GM21528 (cell line): ENCODE measurements around the gene TSFM.
A peak's percentile ranks its signal among the peaks of the same experiment; 100 is the strongest.

Experiments used
- ATAC-seq: cut with Tn5 transposase; IDR thresholded peaks from one replicate; pipeline ENCODE4 v1.9.1; 2021; ENCODE audit warnings: mild to moderate bottlenecking, moderate library complexity; ENCODE audit not compliant: unreplicated experiment, low FRiP score

Gene TSFM

DNA sequence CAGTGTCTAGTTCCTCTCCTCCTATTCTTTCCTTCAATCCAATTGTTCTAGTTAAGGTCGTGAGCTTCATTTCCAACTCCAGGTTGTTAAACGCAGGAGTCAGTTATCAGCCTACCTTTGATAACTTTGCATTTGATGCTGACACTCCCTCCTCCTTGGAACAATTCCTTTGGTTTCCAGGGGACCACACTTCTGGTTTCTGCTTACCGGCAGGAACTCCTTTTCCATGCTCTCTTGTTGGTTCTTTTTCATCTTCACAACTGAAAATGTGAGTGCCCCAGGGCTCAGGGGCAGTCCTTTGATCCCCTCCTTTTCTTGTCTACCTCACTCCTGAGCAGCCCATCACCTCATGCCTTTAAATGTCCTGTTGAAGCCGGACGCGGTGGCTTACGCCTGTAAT lies 5.2 kb upstream of the TSFM start:
- no peak for ATAC-seq

DNA sequence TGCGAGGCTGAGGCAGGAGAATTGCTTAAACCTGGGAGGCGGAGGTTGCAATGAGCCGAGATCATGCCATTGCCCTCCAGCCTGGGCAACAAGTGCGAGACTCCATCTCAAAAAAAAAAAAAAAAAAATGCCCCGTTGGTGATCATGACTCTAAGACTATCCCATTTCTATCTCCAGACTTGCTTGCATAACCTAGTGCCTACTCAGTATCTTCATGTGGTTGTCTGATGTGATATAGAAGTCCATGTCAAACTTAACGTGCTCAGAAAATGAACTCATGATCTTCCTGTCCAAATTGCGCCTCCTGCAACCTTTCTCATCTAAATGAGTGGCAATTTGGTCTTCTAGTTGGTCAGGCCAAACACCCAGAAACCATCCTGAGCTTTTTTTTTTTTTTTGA lies 4.7 kb upstream of the TSFM start:
- no peak for ATAC-seq

DNA sequence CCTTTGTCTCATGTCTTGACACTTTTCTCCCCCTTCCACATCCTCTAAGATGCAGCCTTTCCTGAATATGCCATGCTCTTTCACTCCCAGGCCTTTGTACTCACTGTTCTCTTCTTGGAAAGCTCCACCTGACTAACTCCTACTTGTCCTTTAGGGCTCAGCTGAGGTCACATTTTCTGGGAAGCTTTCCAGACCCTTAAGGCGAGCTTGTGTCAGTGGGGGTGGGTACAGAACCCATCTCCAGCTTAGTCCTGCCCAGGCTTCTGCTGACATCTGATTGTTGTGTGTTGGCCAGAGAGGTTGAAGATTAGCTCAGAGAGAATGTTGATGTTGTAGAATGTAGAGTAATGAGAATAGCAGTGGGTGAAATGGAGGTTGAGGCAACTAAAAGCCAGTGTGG lies 2.9 kb upstream of the TSFM start:
- no peak for ATAC-seq

DNA sequence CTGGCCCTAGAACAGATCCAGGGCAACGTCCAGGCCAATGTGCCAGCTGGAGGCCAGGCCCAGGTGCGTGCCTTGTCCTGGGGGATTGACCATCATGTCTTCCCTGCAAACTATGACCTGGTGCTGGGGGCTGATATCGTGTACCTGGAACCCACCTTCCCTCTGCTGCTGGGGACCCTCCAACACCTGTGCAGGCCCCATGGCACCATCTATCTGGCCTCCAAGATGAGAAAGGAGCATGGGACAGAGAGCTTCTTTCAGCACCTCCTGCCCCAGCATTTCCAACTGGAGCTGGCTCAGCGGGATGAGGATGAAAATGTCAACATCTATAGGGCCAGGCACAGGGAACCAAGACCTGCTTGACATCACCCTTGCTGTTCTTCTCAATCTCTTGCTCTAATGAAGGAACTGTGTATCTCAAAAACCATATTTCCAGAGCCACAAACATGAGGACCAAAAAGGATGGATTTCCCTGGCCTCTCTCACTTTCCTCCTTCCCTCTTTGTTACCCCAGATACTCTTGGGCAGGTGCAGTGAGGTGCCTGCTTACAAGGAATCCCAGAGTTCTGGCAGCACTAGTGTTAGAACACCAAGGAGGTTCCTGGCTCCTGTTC lies 2.2 kb upstream of the TSFM start:
- ATAC-seq: no peak

DNA sequence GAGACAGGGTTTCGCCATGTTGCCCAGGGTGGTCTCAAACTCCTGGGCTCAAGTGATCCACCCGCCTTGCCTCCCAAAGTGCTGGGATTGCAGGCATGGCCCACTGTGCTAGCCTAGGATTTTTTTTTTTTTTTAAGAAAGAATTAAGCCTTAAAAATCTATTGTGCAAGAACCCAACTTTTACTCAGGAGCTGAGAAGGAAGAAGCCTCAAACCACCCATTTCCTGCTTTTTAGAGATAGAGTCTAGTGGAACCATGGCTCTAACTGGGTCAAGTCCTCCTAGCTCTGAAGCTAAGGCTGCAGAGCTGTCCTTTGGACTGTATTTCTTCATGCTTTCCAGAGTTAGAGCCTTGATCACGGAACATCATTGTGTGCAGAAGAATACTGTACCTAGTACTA lies 1.3 kb upstream of the TSFM start:
- no peak for ATAC-seq

DNA sequence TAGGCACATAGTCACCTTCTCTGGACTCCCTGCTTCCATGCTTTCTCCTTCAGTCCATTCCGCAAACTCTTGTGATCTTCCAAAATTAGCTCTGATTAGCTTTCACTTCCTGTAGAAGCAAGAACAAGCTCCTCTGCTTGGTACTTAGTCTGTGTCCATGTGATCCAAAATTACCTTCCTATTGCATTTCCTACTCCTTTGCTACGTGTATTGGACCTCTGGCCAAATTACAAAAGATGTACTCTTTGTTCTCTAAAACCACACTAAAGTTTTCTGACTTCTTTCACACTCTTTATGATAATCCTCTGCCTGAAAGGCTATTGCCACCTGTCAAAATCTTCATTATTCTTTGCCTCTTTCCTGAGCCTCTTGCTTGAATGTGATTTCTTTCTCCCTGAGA lies 786 bp upstream of the TSFM start:
- no peak for ATAC-seq

DNA sequence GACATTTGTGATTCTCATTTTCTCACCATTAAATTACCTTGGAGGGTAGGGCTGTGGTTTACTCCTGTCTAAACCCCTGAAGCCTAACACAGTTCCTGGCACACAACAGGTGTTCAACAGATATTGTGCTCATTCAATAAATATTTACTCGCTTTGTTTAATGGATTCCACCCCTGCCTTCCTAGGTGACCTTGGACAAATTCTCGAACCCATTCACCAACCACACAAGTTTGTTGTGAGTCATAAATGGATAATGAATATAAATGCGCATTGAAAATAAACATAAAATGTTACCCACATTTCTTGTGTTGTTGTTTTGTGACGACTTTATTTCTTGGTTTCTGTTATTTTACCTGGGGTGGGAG lies 362 bp upstream of the TSFM start:
- peak; percentile 14 for ATAC-seq

DNA sequence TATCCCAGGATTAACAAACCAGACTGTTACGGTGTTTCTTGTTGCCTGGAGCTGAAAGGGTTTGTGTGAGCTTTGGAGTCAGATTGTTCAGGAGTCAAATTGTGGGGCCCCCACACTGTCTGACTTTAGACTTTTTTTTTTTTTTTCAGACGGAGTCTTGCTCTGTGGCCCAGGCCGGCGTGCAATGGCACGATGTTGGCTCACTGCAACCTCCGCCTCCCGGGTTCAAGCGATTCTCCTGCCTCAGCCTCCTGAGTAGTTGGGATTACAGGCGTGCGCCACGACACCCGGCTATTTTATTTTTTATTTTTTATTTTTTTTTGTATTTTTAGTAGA lies 847 bp downstream of the TSFM start:
- no peak for ATAC-seq

DNA sequence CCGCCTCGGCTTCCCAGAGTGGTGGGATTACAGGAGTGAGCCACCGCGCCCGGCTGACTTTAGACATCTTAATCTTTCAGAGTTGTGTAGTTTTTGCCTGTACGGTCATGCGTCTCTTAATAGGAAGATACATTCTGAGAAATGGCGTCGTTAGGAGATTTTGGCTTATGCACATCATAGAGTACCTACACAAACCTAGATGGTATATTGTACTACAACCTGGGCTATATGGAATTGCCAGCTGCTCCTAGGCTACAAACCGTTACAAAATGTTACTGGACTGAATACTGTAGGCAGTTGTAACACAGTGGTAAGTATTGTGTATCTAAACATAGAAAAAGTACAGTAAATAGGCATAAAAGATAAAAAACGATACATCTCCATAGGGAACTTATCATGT lies 1.3 kb downstream of the TSFM start:
- ATAC-seq: no peak

DNA sequence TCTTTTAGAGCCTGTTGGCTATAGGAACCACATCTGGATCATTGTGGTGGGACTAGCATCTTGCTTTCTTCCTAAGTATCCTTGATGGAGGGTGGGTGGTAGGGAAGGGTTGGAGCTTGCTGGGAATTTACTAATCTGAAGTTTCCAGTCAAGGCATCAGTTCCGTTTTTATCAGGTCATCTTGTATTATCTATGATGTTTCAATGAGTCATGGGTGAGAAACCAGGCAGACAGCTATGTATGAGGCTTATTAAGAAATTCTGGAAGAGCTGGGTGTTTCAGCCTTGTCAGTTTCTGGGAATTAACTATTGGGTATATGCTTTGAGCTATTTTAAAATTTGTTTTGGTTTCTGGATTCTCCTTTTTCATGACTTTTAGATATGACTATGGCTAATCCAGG lies 11.3 kb downstream of the TSFM start:
- ATAC-seq: no peak

DNA sequence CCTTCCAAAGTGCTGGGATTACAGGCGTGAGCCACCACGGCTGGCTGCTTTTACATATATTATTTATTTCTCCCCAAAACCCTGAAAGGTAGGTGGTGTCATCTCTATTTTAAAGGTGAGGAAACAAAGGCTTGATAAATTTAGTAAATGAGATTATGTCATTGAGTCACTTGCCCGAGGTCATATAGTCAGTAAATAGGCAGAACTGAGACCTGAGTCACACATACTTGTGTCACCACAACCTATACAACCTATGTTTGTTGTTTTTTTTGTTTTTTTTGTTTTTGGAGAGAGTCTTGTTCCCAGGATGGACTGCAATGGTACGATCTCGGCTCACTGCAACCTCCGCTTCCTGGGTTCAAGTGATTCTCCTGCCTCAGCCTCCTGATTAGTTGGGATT lies 12.8 kb downstream of the TSFM start:
- ATAC-seq: no peak

DNA sequence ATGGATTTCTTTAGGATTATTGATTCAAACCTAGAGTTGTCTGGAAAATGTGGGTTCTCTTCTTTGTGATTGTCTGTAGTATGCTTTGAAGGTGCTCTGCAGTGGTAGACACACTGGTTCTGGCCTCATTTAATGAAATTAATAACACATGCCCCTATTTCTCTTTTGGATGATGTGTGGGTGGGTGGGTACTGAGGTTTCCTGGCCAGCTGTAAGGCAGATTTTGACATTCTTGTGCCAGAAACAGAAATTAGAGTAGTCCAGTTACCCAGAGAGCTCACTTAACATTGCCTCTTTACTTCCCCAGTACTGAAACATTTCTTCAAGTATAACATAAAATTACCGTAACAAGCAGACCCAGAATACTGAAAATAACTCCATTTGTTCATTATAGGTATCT lies 14.4 kb downstream of the TSFM start:
- ATAC-seq: no peak

DNA sequence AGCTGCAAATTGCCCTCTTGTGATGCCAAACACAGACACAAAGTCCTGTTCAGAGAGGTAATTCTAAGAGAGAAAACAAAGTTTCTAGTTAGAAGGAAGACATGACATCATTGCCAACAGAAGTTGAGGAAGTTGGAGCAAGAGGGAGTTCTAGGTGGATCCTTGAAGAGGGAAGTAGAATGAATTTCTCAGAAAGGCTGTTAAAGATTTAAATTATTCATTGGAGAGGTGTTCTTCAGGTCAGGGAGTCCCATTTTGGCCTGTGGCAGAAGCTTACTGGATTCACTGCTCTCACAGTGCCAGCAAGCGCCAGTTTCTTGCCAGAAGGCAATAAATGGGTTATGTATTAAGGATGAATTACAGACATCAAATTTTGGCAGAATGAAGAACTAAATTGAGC lies 15.3 kb downstream of the TSFM start:
- no peak for ATAC-seq

DNA sequence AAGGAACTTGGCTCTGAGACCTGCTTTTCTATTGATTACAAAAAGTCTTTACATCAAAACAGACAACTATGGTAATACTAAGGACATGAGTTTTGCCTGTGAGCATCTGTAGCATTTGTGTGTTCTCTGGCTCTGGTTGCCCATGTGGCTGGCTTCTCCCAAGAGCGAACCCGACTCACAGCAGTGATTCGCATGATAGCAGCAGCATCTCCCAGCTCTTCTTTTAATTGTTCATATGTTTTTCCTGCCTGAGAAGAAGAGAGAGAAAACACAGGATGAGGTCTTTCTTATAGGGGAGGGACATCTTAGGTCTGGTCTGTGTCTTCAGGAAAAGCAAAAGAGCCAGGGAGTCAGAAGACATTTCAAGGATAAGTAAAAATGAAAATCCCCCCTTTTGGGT lies 18.4 kb downstream of the TSFM start:
- no peak for ATAC-seq

DNA sequence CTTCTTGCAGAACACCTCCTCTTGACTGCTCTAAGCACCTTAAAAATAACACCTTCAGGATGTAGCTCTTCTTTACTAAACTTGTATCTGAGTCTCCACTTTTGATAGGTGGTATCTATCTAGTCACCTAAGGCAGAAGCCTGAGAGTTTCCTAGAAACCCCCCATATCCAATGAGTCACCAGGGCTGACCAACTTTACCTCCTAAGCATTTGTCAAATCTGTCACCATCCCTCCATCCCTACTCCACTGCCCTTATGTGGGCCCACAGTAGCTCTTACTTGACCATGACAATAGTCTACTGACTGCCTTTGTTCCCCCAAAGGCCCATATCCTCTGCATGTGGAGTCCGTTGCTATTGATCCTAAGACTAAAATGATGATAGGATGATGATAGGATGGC lies 20.0 kb downstream of the TSFM start:
- no peak for ATAC-seq

DNA sequence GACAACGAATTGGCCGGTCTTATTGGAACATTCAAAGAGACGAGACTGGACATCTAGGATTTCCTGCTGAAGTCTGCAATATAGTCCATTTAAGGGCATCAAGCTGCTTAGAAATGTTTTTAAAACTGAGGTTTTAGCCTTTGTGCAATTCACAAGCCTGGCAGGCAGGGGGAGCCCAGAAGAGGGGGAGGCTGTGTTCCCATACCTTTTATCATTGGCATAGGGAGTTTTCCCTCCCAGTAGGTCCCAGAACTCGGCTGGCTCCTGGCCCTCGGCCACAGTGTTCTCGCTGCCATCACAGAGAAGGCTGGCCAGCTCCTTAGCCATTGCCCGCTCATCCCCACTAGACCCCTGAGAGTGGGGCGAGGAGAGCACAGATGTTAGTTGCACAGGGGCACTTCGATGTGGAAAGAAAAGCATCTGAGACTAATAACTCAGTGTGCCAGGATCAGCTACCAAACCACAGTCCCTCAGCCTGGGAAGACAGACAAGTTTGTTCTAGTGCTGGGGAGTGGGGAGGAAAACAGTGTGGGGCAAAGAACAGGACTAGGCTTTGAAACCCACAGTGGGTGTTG lies 20.8 kb downstream of the TSFM start:
- no peak for ATAC-seq

DNA sequence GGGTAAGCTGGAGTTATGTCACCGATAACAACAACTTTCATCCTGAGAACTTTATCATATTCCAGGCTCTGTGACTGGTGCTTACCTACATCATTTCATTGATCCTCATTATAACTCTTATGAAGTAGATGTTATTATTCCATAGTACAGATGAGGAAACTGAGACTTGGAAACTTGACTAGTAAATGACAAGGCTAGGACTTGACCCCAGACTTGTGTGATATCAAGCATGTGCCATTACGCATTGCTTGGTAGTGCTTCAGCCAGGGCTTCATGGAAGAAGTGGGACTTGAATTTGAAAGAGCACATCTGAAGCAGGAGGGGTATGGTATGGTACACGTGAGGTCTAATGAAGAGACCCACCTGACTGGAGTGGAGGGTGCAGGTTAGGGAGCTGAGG lies 24.1 kb downstream of the TSFM start:
- no peak for ATAC-seq

DNA sequence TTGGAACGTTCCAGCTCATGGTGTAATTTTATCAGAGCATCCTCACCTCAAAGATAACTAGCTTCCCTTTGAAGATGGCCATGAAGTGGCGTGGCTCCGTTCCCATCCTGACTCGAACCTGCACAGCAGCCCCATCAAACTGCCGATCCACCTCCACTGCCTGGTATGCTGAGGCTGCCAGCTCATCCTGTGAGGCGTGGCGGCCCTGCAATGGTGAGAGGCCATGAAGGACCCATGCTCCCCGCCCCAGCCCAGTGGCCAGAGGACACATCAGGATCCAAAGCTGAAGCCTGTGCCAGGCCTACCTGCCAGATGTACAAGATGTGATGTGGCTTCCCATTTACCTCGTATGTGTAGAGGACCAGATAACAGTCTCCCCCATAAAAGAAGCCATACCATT lies 24.7 kb downstream of the TSFM start:
- ATAC-seq: no peak

DNA sequence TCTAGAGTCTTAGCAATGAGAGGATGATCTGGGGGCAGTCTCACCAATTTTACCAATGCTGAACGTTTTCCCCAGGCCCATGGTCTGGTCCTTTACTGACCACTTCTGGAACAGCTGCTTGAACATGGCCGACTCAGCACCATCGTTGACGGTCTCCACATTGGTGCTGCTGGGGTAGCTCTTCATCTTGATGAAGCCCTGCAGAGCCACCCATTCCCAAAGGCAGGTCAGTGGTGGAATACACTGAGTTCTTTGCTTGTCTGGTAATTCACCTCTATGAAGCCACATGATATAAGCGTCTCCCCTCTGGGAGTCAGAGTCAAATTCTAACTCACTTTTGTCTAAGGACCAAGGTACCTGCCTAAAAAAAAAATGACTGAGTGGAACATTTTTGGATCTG lies 25.8 kb downstream of the TSFM start:
- no peak for ATAC-seq

DNA sequence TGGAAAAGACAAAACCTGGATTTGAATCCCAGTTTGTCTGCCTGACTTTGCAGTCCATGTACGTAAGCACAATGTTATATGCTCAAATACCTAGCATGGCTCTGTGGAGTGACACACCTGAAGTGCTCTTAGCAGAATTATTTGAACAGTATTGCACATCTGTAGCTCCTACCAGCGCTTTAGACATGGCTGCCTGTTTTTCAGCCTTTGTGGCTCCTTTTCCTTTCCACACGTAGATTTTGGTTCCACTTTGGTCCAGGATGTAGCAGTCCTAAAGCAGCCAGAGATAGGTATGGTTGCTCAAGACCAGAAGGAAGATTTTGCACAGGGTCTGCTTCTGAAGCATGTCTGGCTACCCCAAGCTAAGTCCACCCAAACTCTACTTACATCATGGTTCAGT lies 26.8 kb downstream of the TSFM start:
- no peak for ATAC-seq

DNA sequence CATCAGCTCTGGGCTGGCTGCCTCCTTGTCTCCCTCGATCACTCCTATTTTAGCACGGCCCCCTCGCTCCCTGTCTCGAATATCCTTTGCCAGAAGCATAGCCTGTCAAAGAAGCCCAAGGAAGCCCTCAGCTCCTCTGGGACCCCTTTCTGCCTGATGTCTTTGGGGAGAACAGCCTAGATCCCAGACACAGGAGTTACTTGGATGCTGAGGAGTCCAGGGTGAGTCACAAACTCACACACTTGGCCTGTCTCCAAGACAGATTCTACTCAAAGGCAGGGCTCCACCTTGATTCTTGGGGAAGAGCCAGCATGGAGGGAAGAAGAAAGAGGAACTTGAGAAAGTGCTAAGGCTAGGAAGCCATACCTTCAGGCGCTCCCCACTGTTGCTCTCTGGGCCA lies 27.9 kb downstream of the TSFM start:
- no peak for ATAC-seq

DNA sequence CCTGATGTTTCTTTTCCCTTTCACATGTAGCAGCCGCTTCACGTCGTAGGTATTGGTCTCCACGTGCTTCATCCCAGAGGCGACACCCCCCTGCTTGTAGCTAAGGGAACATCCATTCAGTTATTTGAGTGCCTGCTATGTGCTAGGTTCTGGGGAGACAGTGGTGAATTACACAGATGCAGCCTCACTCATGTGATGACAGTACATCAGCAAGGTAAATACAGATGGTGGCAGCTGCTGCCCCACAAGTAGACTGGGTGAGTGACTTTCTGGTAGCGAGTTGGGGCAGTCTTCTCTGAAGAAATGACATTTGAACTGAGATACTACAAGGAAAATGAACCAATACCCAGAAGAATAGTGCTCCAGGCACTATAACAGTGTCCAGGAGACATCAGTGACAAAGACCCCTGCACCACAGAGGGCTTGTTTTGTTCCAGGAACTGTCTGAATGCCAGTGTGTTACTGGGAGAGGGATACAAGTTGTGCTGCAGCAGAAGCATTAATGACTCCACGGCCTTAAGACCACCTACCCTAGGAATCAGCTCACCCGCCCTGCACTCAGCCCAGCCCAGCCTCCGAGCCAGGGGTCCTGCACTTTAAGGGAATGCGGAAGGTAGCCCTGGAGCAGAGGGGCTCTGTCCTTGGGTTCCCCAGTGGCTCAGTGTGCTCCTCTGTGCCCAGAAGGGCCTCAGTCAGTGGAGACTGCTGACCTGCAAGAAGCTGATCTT lies 28.6 kb downstream of the TSFM start:
- no peak for ATAC-seq
